Esophagus squamous epithelium (tissue), 5 donors: Measurements from ENCODE around the gene POMT2. TPM values are rescaled to one million over a fixed set of nuclear protein-coding genes. Genes with fewer than 3 reads are reported as not detected.

Source experiments
- DNase-seq: peaks from one replicate; lab custom pipeline; 2025; lab: John Stamatoyannopoulos, UW
- H3K27ac ChIP-seq, 4 donors: fragments of 200-600 bp; sonication (generic); one replicate each; pipeline ENCODE4 v1.5.1; 2016 to 2019; ENCODE audit warnings: mild to moderate bottlenecking in 1 of 4
- H3K27me3 ChIP-seq, 4 donors: fragments of 200-600 bp; sonication (generic); 1 replicate in 3 of 4; 2 replicates in 1 of 4; pipeline versions ENCODE4 v1.5.1 to v1.6.0; 2017 to 2021; ENCODE audit warnings: antibody characterized with exemption in 1 of 4
- H3K36me3 ChIP-seq, 3 donors: fragments of 200-600 bp; sonication (generic); one replicate each; pipeline ENCODE4 v1.5.1; 2016 to 2019
- H3K4me1 ChIP-seq, 3 donors: fragments of 200-600 bp; sonication (generic); one replicate each; pipeline ENCODE4 v1.5.1; 2017 to 2019
- H3K4me3 ChIP-seq, 4 donors: fragments of 200-600 bp; sonication (generic); 1 replicate in 3 of 4; 2 replicates in 1 of 4; pipeline ENCODE4 v1.5.1; 2016 to 2019; ENCODE audit warnings: mild to moderate bottlenecking in 2 of 4, moderate library complexity in 1 of 4
- H3K9me3 ChIP-seq, 3 donors: fragments of 200-600 bp; sonication (generic); one replicate each; pipeline ENCODE4 v1.5.1; 2016 to 2019
- CTCF ChIP-seq, 6 experiments: fragments of 450-650 bp in 4 of 6; fragments of 200-600 bp in 2 of 6; sonication (generic) in 2 of 6; IDR thresholded peaks; one replicate each; pipeline ENCODE4 v1.5.1; 2016 to 2019; ENCODE audit warnings: antibody characterized with exemption in 6 of 6, mild to moderate bottlenecking in 4 of 6, moderate library complexity in 4 of 6
- POLR2A ChIP-seq, 4 donors: fragments of 450-650 bp; IDR thresholded peaks; one replicate each; pipeline ENCODE4 v1.6.1; 2017; ENCODE audit warnings: antibody characterized with exemption in 4 of 4, mild to moderate bottlenecking in 4 of 4, moderate library complexity in 3 of 4
- WGBS, 2 donors: methylation state at CpG; one replicate each; pipeline ENCODE4 v1.1.5; 2018; 5-methylcytosine and 5-hydroxymethylcytosine counted together
- intact Hi-C: fragments of 100-400 bp; cut with DNase I; formaldehyde crosslinking; loops from one replicate; pipeline ENCODE4 v1.15.0; 2022
- total RNA-seq, 4 donors: library from RNA; depleted of rRNA; stranded (reverse); fragments of >200 nt; gene quantifications; one replicate each; pipeline ENCODE4 v1.1.0, GENCODE V29; 2016
- donor health status: DM: yes; HTN: yes; CAD: no.

Gene POMT2
- total RNA-seq, 4 donors from 2014 or later: 7.3 to 16.0 (median 8.4) TPM

- no peaks in the 10 kb centered on the region for H3K9me3 ChIP-seq
- H3K4me3 ChIP-seq: no peak overlapping the region
- TF ChIP-seq POLR2A (IDR thresholded peaks at IDR 0.05) (no peak), CTCF (IDR thresholded peaks at IDR 0.05) (no peak)
- H3K4me1 ChIP-seq: no peaks in the 10 kb centered on the region
- H3K27ac ChIP-seq: no peak overlapping the region
- intact Hi-C loops: no loop called here
- H3K36me3 ChIP-seq: no peaks in the 10 kb centered on the region
- 64 to 71% methylated on average over 5 to 7 of the region's 7 CpGs for WGBS, 2 donors
- DNase-seq: no peak
- H3K27me3 ChIP-seq: no peaks in the 10 kb centered on the region
Measured at GRCh38 chr14:77236814-77237213, 83.9 kb downstream of the POMT2 start.

GRCh38 chr14:77231721-77232120 lies 89.0 kb downstream of the POMT2 start:
- WGBS, 2 donors: 35 to 60% methylated on average over 2 to 3 of the region's 3 CpGs
- no peak overlapping the region for H3K4me3 ChIP-seq
- H3K4me1 ChIP-seq: no peaks in the 10 kb centered on the region
- no peaks in the 10 kb centered on the region for H3K36me3 ChIP-seq
- H3K9me3 ChIP-seq: no peaks in the 10 kb centered on the region
- no peak for DNase-seq
- no peaks in the 10 kb centered on the region for H3K27me3 ChIP-seq
- no peak overlapping the region for H3K27ac ChIP-seq
- intact Hi-C loops: no loop called here
- TF ChIP-seq POLR2A (IDR thresholded peaks at IDR 0.05) (no peak), CTCF (IDR thresholded peaks at IDR 0.05) (no peak)

GRCh38 chr14:77230914-77231313 lies 89.8 kb downstream of the POMT2 start:
- no peaks in the 10 kb centered on the region for H3K9me3 ChIP-seq
- WGBS, 2 donors: 80 to 91% methylated on average over 2 of the region's 2 CpGs
- no peaks in the 10 kb centered on the region for H3K36me3 ChIP-seq
- no peak for DNase-seq
- H3K27ac ChIP-seq: no peak overlapping the region
- intact Hi-C loops: no loop called here
- no peak overlapping the region for H3K4me3 ChIP-seq
- H3K4me1 ChIP-seq: no peaks in the 10 kb centered on the region
- H3K27me3 ChIP-seq: no peaks in the 10 kb centered on the region
- TF ChIP-seq CTCF (IDR thresholded peaks at IDR 0.05) (no peak), POLR2A (IDR thresholded peaks at IDR 0.05) (no peak)

- Histone ChIP-seq H3K27me3 (peaks cover 0 to 4% (median 0%) of the 10 kb centered on the region in 4 donors), H3K4me3 (no peak overlapping the region), H3K9me3 (no peaks in the 10 kb centered on the region), H3K27ac (no peak overlapping the region), H3K4me1 (no peaks in the 10 kb centered on the region), H3K36me3 (no peaks in the 10 kb centered on the region)
- intact Hi-C loops: no loop called here
- DNase-seq: no peak
- no peak for TF ChIP-seq CTCF (IDR thresholded peaks at IDR 0.05)
- TF ChIP-seq POLR2A (IDR thresholded peaks at IDR 0.05): no peak
- WGBS, 2 donors: 57 to 59% methylated on average over 6 of the region's 6 CpGs
Measured at GRCh38 chr14:77228056-77228455, 92.6 kb downstream of the POMT2 start.

GRCh38 chr14:77225892-77226557 lies 94.7 kb downstream of the POMT2 start:
- TF ChIP-seq POLR2A (IDR thresholded peaks at IDR 0.05) (no peak), CTCF (IDR thresholded peaks at IDR 0.05) (no peak)
- DNase-seq: no peak
- 79 to 81% methylated on average over 13 to 14 of the region's 14 CpGs for WGBS, 2 donors
- no peak overlapping the region for H3K4me3 ChIP-seq
- H3K27me3 ChIP-seq: peaks cover 0 to 7% (median 0%) of the 10 kb centered on the region in 4 donors
- H3K27ac ChIP-seq: no peak overlapping the region
- H3K9me3 ChIP-seq: no peaks in the 10 kb centered on the region
- intact Hi-C loops: no loop called here
- no peaks in the 10 kb centered on the region for H3K36me3 ChIP-seq
- no peaks in the 10 kb centered on the region for H3K4me1 ChIP-seq
